Measurements from ENCODE around the gene EHBP1.

DNA sequence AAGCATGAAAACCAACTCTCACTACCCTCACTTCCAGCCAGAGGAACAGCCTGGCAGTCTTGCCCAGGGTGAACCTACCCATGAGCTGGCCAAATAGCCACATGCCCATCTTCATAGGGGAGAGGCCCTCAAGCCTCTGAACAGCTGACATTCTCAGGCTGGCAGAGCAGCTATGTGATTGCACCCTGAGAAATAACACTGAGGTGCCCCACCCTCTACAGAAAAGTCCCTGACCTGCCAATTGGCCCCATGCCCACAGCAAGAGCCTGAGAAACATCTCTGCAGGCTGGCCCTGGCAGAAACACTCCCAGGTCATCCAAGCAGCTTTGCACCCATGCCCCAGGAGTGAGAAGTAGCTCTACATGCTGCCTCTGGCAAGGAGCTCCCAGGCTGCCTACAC is 217.7 kb downstream of the EHBP1 start:
- no peak for TF ChIP-seq CTCF (IDR thresholded peaks at IDR 0.05; ENCODE audit: low read depth, low read length, poor library complexity, severe bottlenecking)
- TF ChIP-seq EZH2phosphoT487 (IDR thresholded peaks at IDR 0.05; ENCODE audit: borderline replicate concordance, low read length) = no peak
